ENCODE measurements around the gene RAB14. TPM values are rescaled to one million over a fixed set of nuclear protein-coding genes. Genes with fewer than 3 reads are reported as not detected.

RAB14 gene
- 35.6 and 43.3 TPM in 2 replicates for total RNA-seq

GRCh38 chr9:121201738-121202533 is at the start of gene RAB14:
RAB14 (minus strand) TSS chr9:121201869; CDS start chr9:121193412, 8,457 bp downstream.
- DNase-seq (ENCODE audit: extremely low read depth, low read depth, low spot score): peak; percentile 54

GRCh38 chr9:121249563-121249962 is 47.9 kb upstream of the RAB14 start:
- no peak for DNase-seq (ENCODE audit: extremely low read depth, low read depth, low spot score)

GRCh38 chr9:121246821-121247561 is 45.3 kb upstream of the RAB14 start:
- DNase-seq (ENCODE audit: extremely low read depth, low read depth, low spot score): no peak

GRCh38 chr9:121242959-121243346 is 41.3 kb upstream of the RAB14 start:
- DNase-seq (ENCODE audit: extremely low read depth, low read depth, low spot score): no peak

- no peak for DNase-seq (ENCODE audit: extremely low read depth, low read depth, low spot score)
Measured at GRCh38 chr9:121242219-121242958, 40.7 kb upstream of the RAB14 start.

- DNase-seq (ENCODE audit: extremely low read depth, low read depth, low spot score): no peak
Measured at GRCh38 chr9:121240472-121241135, 38.9 kb upstream of the RAB14 start.

- no peak for DNase-seq (ENCODE audit: extremely low read depth, low read depth, low spot score)
Measured at GRCh38 chr9:121239851-121240250, 38.2 kb upstream of the RAB14 start.

GRCh38 chr9:121239071-121239470 is 37.4 kb upstream of the RAB14 start:
- DNase-seq (ENCODE audit: extremely low read depth, low read depth, low spot score): no peak

GRCh38 chr9:121237916-121238315 is 36.2 kb upstream of the RAB14 start:
- DNase-seq (ENCODE audit: extremely low read depth, low read depth, low spot score): no peak

GRCh38 chr9:121235512-121235911 is 33.8 kb upstream of the RAB14 start:
- no peak for DNase-seq (ENCODE audit: extremely low read depth, low read depth, low spot score)

- DNase-seq (ENCODE audit: extremely low read depth, low read depth, low spot score): no peak
Measured at GRCh38 chr9:121234832-121235161, 33.1 kb upstream of the RAB14 start.

GRCh38 chr9:121233906-121234831 is 32.5 kb upstream of the RAB14 start:
- no peak for DNase-seq (ENCODE audit: extremely low read depth, low read depth, low spot score)

- no peak for DNase-seq (ENCODE audit: extremely low read depth, low read depth, low spot score)
Measured at GRCh38 chr9:121232251-121232650, 30.6 kb upstream of the RAB14 start.

- DNase-seq (ENCODE audit: extremely low read depth, low read depth, low spot score): no peak
Measured at GRCh38 chr9:121230256-121230655, 28.6 kb upstream of the RAB14 start.

GRCh38 chr9:121227862-121228261 is 26.2 kb upstream of the RAB14 start:
- no peak for DNase-seq (ENCODE audit: extremely low read depth, low read depth, low spot score)

GRCh38 chr9:121226175-121226574 is 24.5 kb upstream of the RAB14 start:
- no peak for DNase-seq (ENCODE audit: extremely low read depth, low read depth, low spot score)

GRCh38 chr9:121225240-121225639 is 23.6 kb upstream of the RAB14 start:
- DNase-seq (ENCODE audit: extremely low read depth, low read depth, low spot score): no peak

GRCh38 chr9:121222524-121223171 is 21.0 kb upstream of the RAB14 start:
- DNase-seq (ENCODE audit: extremely low read depth, low read depth, low spot score): peak; percentile 23

- DNase-seq (ENCODE audit: extremely low read depth, low read depth, low spot score): no peak
Measured at GRCh38 chr9:121221664-121222055, 20.0 kb upstream of the RAB14 start.

Data from glomerular endothelial cell (primary cell).